GM20431 (cell line): ENCODE data around the gene FGF12.

Experiments
- in situ Hi-C: fragments of 300-500 bp; cut with MseI, MboI; formaldehyde crosslinking; loops from one replicate; pipeline ENCODE4 v1.15.0; 2020; ENCODE audit warnings: low sequenced_read_pairs; ENCODE audit not compliant: unreplicated experiment

The FGF12 gene

DNA sequence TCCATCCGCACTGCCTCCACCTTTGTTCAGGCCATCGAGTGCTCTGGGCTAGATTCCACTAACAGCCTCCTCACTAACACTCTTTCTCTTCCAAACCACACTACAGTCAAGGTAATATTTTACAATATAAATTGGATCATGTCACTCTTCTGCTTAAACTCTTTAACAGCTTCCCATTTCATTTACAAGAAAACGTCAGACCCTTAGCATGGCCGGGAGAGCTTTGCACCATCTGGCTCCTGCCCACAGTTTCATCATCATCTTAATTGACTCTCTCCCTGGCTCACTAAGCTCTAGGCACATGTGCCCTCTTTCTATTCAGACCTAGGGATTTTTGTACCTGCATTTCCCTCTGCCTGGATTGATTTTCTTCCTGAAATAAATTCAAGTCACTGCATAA is 354.7 kb downstream of the FGF12 start:
- in situ Hi-C loops = no loop called here

DNA sequence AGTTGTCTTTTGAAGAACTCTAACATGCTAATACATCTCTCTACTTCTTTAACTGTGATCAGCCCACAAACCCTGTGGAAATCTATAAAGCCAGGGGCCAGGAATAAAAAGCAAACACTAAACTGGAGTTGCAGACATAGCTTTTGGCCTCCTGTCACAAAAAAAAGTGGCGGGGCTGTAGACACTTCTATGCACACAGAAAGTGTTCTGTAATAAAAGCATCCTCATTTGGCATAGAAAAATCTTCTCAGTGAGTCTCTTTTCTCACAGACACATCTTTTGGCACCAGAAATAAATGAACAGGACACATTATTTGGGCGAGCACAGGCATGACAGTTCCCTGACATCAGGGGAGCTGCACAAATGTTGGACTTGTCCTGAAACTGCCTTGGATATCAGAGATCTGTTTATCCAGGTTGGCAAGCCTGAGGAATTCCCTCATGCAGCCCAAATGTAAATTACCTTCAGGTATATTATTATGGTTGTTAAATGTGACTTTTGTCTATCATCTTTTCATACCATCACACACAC is 355.4 kb downstream of the FGF12 start:
- in situ Hi-C loops = no loop called here

DNA sequence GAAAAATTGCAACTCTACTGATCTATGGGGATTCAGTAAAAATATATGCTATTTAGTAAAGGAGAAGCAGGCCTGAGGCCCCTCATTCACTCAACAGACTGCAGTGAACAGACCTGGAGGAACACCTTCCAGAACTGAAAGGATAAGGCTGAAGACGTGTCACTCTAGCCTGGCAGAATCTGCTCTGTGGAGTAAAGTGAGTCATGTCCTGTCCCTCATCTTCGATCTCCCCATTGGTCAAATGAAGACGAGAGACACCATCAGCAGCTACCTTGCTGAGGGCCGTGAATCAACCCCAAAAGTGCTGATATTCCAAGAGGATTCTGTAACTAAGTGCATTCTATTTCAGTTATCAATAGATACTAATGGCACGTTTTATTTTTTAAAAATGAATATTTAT is 359.7 kb downstream of the FGF12 start:
- in situ Hi-C loops = no loop called here

DNA sequence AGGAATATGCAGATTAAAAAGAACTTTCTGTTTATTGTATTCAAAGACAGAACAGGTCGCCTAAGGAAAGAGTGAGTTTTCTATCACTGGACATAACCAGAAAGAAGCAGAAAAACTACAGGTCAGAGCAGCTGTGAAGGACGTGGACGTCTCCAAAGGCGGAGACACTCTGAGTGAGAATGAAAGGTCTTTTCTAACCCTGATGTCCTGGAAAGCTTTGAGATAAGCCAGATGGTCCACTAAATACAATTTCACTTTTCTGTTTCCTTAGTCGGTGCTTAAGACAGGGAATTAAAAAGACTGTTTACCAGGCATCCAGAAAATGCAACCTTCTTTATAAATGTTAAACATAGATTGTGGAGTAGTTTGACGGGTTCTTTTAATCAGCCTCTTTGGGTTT is 360.4 kb downstream of the FGF12 start:
- in situ Hi-C loops = no loop called here

DNA sequence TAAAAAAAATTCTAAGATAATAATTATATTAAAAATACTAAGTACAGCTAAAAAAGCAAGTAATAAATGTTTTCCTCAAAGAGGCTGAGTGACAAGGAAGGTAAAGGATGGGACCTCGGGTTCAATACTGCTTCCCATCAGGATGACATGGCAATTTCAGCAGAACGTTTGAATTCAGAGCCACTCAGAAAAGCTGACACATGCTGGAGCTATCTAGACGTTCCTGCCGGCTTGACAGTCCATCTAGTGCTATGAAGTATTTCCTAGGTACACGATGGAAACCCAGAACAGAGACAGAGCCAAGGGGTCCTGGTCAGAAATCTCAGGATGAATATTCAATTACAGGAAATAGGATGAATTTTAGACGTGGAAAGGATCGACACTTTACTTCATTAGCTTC is 361.8 kb downstream of the FGF12 start:
- in situ Hi-C loops = no loop called here

DNA sequence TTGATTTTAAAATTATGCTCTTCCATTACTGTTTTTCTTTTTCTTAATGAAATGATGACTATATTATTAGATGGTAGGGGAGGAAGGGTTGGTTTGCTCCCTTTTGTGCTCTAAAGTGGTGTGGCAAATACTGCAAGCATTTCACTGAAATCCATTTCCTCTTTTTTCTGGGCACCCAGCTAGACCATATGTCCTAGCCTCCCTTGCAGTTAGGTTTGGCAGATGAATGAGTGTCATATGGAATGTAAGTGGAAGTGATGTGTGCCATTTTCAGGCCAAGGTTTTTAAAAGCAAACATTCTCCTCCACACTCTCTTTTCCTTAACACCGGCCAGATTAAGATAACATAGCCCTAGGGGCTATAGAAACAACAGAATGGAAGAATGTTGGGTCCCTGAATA is 363.0 kb downstream of the FGF12 start:
- in situ Hi-C loops = no loop called here

DNA sequence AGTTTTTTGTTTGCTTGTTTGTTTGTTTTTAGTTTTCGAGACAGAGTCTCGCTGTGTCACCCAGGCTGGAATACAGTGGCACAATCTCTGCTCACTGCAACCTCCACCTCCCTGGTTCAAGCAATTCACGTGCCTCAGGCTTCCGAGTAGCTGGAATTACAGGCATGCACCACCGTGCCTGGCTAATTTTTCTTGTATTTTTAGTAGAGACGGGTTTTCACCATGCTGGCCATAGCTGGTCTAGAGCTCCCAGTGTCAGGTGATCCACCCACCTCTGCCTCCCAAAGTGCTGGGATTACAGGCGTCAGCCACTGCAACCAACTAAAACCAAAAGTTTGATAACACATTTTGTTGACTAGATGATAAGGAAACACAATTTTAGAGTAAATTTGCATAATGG is 372.7 kb downstream of the FGF12 start:
- in situ Hi-C loops = no loop called here

DNA sequence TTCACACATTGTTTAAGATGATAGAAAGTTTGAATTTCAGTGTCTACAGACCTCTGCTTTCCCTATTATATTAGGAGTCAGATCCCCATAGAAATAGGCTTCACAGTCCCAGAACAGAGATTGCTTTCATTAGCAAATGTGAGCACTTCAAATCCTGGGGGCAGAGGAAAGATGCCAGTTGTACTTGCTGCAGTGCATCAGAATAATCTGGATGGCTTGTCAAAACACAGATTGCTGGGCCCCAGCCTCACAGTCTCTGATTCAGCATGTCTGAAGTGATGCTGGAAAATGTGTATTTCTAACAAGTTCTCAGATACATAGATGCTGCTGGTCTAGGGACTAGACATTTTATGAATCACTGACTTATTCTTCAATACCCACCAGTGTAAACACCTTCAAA is 375.2 kb downstream of the FGF12 start:
- in situ Hi-C loops = no loop called here

DNA sequence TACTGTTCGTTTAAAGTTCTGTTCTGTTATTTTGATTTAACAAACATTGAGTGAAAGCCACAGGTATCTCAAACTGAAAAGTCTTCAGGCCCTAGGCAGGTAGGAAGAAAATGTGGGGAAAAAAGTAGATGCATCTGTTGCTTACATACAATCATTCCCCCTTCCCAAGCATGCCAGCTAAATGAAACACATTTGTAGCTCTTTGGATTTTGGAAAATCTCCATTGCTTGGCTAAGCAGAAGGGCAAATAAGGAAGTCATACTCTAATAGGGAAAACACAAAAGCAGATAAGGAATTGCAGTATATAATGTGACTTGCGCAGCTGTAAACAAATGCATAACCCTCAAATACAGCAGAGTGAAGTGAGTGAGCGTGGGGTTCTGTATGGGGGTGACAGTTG is 375.9 kb downstream of the FGF12 start:
- in situ Hi-C loops = no loop called here

DNA sequence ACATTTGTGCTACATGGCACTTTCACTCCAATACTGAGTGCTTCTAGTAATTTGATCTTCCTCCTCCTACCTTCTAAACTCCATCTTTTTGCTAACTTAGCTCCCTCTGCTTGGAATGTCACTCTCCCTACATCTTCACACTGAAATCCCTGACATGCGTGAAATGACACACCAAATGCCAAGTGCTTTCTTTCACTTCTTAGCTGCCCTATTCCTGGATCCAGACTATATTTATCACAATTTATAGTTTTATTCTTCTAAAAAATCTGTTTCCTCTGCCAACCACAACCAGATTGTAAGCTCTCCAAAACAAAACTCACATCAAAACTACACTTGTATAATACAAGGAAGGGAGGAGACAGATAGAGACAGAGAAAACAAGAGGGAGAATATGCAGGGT is 387.3 kb downstream of the FGF12 start:
- in situ Hi-C loops = no loop called here

DNA sequence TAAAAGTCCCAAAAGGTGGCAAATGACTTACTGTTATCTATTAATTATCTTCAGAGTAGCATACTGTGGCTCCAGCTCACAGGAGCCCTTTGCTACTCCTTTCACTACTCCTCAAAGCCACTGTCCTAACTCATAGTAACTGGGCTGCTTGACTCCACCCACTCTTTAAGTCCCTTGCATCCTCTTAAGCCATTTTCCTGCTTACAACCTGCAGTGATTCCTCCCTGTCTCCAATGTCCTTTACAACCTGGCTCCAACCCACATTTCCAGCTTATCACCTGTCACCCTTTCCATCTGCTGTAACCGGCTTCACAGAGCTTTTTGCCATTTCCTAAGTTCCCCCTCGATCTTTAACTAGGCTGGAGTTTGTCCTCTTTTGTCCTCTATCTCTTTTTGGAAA is 388.1 kb downstream of the FGF12 start:
- in situ Hi-C loops = no loop called here

DNA sequence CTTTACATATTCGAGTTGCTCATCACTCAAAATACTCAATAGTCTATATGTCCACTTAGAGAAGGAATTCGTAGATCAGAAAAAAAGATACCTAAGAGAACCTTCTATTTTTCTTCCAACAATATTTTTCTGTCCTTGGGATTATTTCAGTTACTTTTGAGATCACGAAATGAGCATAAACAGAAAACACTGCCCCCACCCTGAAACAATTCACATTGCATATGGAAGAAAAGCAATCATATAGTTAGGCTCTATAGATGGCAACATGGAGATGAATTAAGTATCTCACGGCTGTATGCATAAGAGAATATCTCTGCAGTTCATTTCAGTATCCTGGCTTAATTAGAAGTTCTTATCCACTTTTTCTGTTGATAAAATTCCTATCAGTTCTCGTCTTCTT is 391.1 kb downstream of the FGF12 start:
- in situ Hi-C loops = no loop called here

DNA sequence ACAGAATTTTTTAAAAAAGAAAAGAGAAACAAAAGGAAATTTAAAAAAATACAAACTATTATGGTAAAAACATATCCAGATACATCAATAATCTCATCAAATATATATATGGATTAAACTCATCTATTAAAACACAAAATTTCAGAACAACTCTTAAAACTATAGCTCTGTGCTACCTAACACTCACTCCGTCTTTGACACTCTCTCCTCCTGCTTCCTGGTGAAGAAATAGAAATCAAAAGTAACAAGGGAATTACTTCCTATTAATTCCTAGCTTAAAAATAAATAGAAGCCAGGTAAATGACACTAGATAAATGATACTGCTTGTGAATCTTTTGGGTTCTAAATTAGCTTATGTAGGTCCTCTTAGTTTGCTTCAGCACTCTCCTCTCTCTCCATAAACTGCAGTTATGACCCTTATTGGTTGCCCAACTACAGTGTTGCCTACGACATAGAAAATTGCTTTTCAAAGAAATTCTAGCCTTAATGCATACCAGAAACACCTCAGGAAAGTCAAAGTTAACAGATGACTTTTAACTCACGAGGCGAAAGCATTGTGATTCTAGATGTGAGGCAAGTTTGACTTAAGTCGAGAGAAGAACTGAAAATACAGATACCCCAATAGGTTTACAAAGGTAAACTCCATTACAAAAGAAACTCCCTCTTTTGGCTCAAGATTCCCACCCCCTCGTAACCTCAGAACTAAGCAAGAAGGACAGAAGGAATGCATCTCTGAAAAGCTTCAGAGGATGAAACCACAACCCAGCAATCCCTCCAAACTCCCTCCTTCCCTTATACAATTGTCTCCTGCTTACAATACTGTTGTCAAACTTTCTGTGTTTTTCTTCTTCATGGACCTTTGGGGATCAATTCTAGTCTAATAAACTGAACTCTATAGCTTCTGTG is 394.7 kb downstream of the FGF12 start:
- in situ Hi-C loops = no loop called here

DNA sequence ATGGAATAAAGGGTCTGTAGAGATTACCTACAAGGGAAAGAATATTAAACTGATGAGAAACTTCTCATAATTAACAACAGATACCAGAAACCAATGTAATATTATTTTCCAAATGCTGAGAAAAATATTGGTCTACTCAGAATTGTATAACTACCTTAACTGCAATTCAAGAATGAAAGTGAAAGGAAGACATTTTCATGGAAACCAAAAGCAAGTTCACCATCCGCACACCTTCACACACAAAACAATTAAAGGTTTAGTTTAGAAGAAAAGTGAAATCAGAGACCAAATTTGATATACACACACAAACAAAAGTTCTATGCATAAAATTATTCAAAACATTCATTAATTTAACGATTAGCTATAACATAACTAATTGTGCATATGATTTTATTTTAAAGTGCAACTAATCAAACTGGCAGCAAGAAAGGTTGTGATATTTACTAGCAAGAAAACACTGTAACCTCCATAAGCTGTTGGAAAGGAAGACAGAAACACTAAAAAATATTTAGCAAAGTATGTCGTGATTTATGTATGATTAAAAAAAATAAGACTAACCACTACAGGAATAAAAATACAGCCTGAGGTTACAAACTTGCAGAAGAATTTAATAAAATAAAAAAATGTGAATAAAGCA is 395.5 kb downstream of the FGF12 start:
- in situ Hi-C loops = no loop called here

DNA sequence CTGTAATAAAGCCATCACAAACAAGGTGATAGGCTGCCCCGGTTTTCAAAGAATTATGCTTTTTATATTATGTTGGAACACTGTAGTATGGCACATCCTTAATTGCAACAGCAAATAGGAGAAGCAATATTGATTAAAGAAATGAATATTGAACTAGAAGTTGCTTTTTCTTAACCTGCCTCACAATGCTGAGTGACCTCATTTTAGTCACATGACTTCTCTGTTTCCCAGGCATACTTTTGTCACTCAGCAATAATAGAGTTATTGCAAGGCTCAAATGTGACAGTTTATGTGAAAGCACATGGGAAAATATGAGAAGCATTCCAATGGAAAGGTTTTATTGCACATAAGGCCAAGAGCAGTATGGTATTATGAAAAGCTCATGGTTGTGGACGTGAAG is 400.7 kb downstream of the FGF12 start:
- in situ Hi-C loops = no loop called here

DNA sequence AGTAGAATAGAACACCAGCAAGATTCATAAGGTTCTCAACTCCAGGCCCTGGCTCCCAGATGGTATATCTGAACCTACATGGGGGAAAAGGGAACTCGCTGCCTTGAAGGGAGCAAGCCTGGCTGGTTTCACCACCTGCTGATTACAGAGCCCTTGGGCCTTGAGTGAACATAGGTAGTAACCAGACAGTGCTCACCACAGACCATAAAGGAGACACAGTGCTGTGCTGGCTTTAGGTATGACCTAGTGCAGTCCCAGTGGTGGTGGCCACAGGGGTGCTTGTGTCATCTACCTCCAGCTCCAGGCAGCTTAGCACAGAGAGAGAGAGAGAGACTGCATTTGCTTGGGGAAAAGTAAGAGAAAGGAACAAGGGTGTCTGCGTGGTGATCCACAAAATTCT is 409.8 kb downstream of the FGF12 start:
- in situ Hi-C loops = no loop called here

DNA sequence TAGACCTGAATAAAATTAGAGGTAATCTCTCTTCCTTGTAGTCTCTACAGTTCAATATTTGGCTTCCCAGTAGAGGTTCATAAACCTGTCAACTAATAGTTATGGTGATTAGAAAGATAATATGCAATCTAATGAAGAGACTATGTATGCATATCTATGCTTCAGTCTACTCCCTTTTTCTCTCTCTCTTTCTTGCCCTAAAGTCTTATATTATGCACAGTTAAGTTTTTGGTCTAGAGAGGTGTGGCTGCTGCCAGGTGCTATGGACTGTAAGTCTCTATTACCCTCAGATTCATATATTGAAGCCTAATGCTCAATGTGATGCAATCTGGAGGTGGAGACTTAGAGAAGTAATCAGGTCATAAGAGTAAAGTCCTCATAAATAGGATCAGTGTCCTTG is 413.7 kb downstream of the FGF12 start:
- in situ Hi-C loops = no loop called here

DNA sequence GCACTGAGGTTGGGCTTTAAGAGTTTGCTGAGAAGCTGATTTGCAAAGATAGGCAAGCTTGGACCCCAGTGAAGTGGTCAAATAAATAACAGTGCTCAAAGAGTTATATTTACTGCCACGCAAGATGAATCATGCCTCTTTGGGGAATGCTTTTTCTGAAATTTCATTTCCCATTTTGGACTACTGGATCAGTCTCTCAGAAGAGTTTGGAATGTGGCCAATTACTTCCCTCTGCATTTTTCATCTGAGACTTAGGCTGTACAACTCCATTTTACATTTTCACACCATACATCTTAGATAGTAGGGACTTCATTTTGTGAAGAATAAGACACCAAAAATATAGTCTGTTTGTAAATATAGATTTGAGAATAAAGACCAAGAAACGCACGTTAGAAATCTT is 419.7 kb downstream of the FGF12 start:
- in situ Hi-C loops = no loop called here

DNA sequence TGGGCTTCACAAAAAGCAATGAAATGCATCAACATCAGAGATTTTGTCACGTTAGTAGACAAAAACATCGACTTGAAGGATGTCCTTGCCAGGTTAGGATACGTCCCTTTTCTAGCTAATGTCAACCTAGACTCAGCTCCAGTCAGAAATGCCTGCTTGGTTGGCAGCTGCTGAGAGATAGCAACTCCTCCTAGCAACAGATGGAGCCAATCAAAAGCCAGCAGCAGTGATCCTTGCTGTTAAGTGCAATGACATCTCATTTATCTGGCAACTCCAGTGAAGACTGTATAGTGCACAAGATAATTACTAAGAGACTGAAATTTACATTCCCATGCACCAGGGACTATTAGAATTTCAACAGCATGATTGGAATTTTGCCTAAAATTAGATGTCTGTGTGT is 424.1 kb downstream of the FGF12 start:
- in situ Hi-C loops = no loop called here

DNA sequence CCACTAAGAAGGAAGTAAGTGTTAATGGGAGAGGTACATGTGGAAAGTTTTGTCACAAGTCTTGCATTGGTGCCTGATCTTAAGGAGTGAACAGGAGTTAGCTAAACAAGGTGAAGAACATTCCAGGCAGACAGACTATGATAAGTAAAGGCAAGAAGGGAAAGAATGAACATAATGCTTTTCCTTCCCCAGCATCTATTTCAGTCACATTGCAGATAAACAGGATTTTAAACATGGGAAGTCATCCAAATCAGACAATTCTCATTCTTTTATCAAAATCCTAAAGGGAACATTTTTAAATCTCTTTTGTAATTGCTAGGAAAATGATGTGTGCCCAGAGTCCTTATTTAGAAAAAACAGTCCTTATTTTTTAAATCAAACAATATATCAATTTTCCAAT is 424.6 kb downstream of the FGF12 start:
- in situ Hi-C loops = no loop called here

DNA sequence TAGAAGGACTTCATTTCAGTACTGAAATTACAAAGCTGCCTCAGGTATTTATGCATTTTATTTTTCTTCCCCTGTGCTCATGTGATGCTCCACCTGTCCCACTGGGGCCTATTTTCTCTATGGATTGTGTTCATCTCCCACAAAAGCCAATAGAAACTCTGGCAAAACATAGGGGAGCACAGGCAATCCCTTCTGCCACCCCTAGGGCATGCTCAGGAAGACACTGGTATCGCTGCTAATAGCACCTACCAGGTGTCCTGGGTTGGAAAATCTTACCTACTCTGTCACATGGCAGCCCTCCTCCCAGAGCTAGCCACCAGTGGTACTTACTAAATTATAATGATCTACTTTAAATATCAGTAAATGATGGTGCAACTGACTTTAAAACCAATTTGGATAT is 427.4 kb downstream of the FGF12 start:
- in situ Hi-C loops = no loop called here

DNA sequence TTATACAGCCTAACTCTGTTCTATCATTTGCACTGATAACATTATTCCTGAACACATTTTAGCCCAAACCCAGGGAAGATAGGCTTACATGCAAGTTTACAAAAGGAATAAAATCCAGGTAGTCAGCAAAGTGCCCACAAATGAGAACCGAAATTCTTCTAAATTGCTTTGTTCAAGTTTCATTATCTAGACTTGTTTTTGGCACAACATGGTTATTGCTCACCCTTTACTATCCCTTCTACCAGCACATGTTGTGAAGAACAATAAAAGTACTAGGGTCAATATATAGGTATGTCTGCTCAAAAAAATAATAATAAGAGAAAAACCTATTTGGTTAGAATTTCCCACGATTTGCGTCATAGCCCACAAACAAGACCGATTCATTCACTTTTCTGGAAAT is 430.5 kb downstream of the FGF12 start:
- in situ Hi-C loops = no loop called here
